ENCODE measurements around the gene SARDH.

Gene SARDH

GRCh38 chr9:133707065-133707762, 30.9 kb downstream of the SARDH start:
- Histone ChIP-seq H3K27me3 (ENCODE audit: insufficient read depth, low read length, poor library complexity) (no peaks in the 10 kb centered on the region), H3K9me3 (ENCODE audit: insufficient read depth, low read length, severe bottlenecking) (no peaks in the 10 kb centered on the region), H3K27ac (ENCODE audit: low read length) (no peak overlapping the region), H3K36me3 (ENCODE audit: insufficient read depth, low read length) (no peaks in the 10 kb centered on the region), H3K4me3 (ENCODE audit: low read depth in 1 of 2, low read length in 2 of 2) (no peak overlapping the region), H3K4me1 (ENCODE audit: insufficient read depth, low read length) (peaks cover 14% of the 10 kb centered on the region), H3K79me2 (ENCODE audit: insufficient read depth, low read length) (no peaks in the 10 kb centered on the region), H3K9ac (ENCODE audit: low read depth, low read length) (no peak overlapping the region), H4K20me1 (ENCODE audit: insufficient read depth, low read length) (no peaks in the 10 kb centered on the region; the same call in 1 of the 2 replicates), H2AFZ (ENCODE audit: low read depth, low read length) (no peak overlapping the region), H3K4me2 (ENCODE audit: insufficient read depth, low read length) (no peak overlapping the region)
- TF ChIP-seq EZH2 (IDR thresholded peaks at IDR 0.05; ENCODE audit: borderline replicate concordance, low read depth, low read length, severe bottlenecking), result no peak
- TF ChIP-seq, protein P1, sequence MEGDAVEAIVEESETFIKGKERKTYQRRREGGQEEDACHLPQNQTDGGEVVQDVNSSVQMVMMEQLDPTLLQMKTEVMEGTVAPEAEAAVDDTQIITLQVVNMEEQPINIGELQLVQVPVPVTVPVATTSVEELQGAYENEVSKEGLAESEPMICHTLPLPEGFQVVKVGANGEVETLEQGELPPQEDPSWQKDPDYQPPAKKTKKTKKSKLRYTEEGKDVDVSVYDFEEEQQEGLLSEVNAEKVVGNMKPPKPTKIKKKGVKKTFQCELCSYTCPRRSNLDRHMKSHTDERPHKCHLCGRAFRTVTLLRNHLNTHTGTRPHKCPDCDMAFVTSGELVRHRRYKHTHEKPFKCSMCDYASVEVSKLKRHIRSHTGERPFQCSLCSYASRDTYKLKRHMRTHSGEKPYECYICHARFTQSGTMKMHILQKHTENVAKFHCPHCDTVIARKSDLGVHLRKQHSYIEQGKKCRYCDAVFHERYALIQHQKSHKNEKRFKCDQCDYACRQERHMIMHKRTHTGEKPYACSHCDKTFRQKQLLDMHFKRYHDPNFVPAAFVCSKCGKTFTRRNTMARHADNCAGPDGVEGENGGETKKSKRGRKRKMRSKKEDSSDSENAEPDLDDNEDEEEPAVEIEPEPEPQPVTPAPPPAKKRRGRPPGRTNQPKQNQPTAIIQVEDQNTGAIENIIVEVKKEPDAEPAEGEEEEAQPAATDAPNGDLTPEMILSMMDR (IDR thresholded peaks at IDR 0.05; ENCODE audit: borderline replicate concordance, extremely low read depth, low read length, poor library complexity, severe bottlenecking), result no peak
- ATAC-seq (ENCODE audit: insufficient read depth, low read depth) (no peak), DNase-seq (no peak)

DNA sequence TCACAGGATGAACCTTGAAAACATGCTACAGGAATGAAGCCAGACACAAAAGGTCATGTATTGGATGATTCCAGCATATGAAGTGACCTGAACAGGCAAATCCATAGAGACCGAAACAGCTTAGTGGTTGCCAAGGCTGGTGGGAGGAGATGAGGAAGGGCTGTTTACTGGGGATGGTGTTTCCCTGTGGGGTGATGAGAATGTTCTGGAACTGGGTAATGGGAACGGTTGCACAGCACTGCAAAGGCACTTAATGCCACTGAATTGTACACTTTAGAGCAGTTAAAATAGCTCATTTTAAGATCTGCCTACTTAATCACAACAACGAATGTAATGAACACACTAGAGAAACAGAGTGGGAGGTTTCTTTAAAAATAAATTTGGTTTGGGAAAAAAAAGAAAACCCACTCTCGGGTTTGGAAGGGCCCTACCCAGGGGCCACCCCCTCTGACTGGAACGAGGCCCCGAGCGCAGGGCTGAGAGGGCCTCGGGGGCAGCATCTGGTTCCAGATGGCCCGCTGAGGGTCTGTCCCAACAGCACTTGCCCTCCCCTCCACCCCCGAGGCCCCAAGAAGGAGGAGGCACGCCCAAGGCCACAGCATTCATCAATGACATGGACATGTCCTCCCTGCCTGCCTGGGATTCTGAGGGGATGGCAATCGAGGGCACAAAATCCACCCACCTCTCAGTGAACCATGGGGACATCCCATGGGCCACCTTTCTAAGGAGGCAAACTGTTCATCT, 31.7 kb downstream of the SARDH start:
- H3K27ac ChIP-seq (ENCODE audit: low read length), result no peak overlapping the region
- no peaks in the 10 kb centered on the region for H3K79me2 ChIP-seq (ENCODE audit: insufficient read depth, low read length)
- no peaks in the 10 kb centered on the region for H3K9me3 ChIP-seq (ENCODE audit: insufficient read depth, low read length, severe bottlenecking)
- H4K20me1 ChIP-seq (ENCODE audit: insufficient read depth, low read length), result no peaks in the 10 kb centered on the region; the same call in 1 of the 2 replicates
- no peaks in the 10 kb centered on the region for H3K36me3 ChIP-seq (ENCODE audit: insufficient read depth, low read length)
- no peak overlapping the region for H2AFZ ChIP-seq (ENCODE audit: low read depth, low read length)
- TF ChIP-seq EZH2 (IDR thresholded peaks at IDR 0.05; ENCODE audit: borderline replicate concordance, low read depth, low read length, severe bottlenecking), result no peak
- TF ChIP-seq, protein P1 (IDR thresholded peaks at IDR 0.05; ENCODE audit: borderline replicate concordance, extremely low read depth, low read length, poor library complexity, severe bottlenecking), result no peak
- peaks cover 21% of the 10 kb centered on the region for H3K4me1 ChIP-seq (ENCODE audit: insufficient read depth, low read length)
- no peak overlapping the region for H3K4me2 ChIP-seq (ENCODE audit: insufficient read depth, low read length)
- no peak overlapping the region for H3K4me3 ChIP-seq (ENCODE audit: low read depth in 1 of 2, low read length in 2 of 2)
- no peak overlapping the region for H3K9ac ChIP-seq (ENCODE audit: low read depth, low read length)
- DNase-seq (no peak), ATAC-seq (ENCODE audit: insufficient read depth, low read depth) (no peak)
- no peaks in the 10 kb centered on the region for H3K27me3 ChIP-seq (ENCODE audit: insufficient read depth, low read length, poor library complexity)

GRCh38 chr9:133705576-133705975, 32.6 kb downstream of the SARDH start:
- H3K4me2 ChIP-seq (ENCODE audit: insufficient read depth, low read length), result no peak overlapping the region
- no peaks in the 10 kb centered on the region for H3K27me3 ChIP-seq (ENCODE audit: insufficient read depth, low read length, poor library complexity)
- no peaks in the 10 kb centered on the region; the same call in 1 of the 2 replicates for H4K20me1 ChIP-seq (ENCODE audit: insufficient read depth, low read length)
- H3K4me3 ChIP-seq (ENCODE audit: low read depth in 1 of 2, low read length in 2 of 2), result no peak overlapping the region
- H3K27ac ChIP-seq (ENCODE audit: low read length), result no peak overlapping the region
- no peak overlapping the region for H2AFZ ChIP-seq (ENCODE audit: low read depth, low read length)
- peaks cover 30% of the 10 kb centered on the region for H3K4me1 ChIP-seq (ENCODE audit: insufficient read depth, low read length)
- H3K79me2 ChIP-seq (ENCODE audit: insufficient read depth, low read length), result no peaks in the 10 kb centered on the region
- H3K9me3 ChIP-seq (ENCODE audit: insufficient read depth, low read length, severe bottlenecking), result no peaks in the 10 kb centered on the region
- ATAC-seq (ENCODE audit: insufficient read depth, low read depth) (no peak), DNase-seq (no peak)
- H3K36me3 ChIP-seq (ENCODE audit: insufficient read depth, low read length), result no peaks in the 10 kb centered on the region
- TF ChIP-seq EZH2 (IDR thresholded peaks at IDR 0.05; ENCODE audit: borderline replicate concordance, low read depth, low read length, severe bottlenecking), result no peak
- TF ChIP-seq, protein P1 (IDR thresholded peaks at IDR 0.05; ENCODE audit: borderline replicate concordance, extremely low read depth, low read length, poor library complexity, severe bottlenecking), result no peak
- no peak overlapping the region for H3K9ac ChIP-seq (ENCODE audit: low read depth, low read length)
